ENCODE data around the gene ATXN10.

The ATXN10 gene

DNA sequence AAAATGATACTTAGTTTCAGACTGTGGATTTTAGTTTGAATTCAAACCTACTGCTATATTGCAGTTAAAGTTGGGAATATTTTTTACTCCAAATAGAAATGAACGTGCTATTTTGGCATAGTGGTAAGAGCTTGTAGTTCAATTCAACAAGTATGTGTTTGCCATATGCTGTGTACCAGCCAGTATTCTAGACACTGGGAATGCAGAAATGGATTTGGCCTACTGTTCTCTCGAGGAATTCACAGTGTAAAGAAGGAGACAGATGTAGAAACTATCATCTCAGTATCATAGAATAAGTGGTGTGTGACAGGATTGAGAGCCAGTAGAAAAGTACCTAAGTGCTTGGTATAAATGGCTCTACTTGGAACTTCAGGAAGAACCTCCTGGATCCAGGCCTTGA, 80.4 kb downstream of the ATXN10 start:
- DNase-seq (ENCODE audit: low spot score): no peak
- TF ChIP-seq, protein P1, sequence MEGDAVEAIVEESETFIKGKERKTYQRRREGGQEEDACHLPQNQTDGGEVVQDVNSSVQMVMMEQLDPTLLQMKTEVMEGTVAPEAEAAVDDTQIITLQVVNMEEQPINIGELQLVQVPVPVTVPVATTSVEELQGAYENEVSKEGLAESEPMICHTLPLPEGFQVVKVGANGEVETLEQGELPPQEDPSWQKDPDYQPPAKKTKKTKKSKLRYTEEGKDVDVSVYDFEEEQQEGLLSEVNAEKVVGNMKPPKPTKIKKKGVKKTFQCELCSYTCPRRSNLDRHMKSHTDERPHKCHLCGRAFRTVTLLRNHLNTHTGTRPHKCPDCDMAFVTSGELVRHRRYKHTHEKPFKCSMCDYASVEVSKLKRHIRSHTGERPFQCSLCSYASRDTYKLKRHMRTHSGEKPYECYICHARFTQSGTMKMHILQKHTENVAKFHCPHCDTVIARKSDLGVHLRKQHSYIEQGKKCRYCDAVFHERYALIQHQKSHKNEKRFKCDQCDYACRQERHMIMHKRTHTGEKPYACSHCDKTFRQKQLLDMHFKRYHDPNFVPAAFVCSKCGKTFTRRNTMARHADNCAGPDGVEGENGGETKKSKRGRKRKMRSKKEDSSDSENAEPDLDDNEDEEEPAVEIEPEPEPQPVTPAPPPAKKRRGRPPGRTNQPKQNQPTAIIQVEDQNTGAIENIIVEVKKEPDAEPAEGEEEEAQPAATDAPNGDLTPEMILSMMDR (IDR thresholded peaks at IDR 0.05; ENCODE audit: extremely low read depth, missing control alignments): no peak

DNA sequence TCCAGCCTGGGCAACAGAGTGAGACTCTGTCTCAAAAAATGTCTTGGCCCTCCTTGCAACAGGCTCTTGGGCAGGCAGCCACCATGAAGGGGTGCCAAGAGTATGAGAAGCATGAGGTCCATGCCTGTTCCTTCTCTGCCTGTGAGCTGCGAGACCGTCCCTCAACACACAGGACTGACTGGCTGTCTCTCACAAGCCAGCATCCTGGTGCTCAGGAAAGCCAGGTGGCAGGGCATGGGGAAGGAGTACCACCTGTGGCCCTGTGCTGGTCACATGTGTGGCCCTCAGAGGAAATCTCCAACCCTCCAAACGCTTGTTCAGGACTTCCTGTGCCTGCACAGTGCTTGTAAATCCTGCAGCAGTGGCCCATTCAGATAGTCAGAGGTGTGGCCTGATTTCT, 83.2 kb downstream of the ATXN10 start:
- DNase-seq (ENCODE audit: low spot score): no peak
- TF ChIP-seq, protein P1 (IDR thresholded peaks at IDR 0.05; ENCODE audit: extremely low read depth, missing control alignments): no peak

DNA sequence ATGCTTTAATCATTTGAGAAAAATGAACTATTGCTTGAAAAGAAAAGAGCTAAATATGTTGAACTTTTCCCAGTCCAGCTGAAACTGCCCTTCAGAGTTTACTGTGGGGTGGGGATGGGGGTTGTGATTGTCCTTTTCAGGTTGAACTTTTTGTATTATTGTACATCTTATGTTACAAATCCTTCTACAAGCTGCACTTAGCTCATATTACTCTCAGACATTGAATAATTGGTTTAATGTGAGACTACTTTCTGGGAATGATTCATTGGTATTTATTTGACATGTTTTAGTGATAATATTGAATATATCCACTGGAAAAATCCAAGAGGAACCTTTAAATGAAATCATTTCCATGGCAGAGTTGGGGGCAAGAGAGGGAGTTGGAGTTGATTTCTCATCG, 84.9 kb downstream of the ATXN10 start:
- no peak for DNase-seq (ENCODE audit: low spot score)
- TF ChIP-seq, protein P1 (IDR thresholded peaks at IDR 0.05; ENCODE audit: extremely low read depth, missing control alignments): no peak

DNA sequence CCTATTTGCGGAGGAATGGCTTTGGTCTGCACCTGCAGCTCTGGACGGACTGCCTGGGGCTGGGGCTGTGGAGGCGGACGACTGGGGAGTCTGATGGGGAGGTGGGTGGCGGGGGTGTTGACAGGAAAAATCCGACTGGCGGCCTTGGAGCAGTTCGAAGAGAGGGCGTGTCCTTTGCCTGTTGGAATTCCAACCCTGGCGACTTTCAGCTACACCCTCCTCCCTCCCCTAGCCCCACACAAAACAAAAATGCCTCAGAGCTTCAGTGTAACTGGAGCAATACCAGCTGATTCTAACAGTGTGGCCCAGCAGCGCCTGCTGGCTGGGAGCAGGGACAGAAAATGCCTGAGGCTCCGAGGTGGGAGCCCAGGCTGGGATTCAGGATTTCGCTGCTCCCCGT, 85.4 kb downstream of the ATXN10 start:
- no peak for DNase-seq (ENCODE audit: low spot score)
- TF ChIP-seq, protein P1 (IDR thresholded peaks at IDR 0.05; ENCODE audit: extremely low read depth, missing control alignments): no peak

DNA sequence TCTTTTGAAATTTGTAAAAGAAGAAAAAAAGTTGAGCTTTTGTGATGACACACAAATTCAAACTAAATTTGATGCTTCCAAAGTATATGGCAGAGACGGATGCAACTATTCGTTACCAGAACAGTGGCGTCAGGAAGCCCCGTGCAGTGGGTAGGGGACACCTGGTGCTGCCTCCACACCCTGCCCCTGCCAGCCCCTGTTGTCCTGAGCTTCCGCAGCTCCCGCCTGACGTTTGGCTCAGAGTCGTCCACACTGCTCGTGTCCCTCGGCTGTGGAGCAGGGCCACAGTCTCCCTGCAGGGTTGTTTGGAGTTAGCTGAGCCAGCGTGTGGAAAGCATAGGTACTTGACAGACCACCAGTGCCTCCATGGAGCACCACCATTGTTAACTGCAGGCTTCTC, 86.3 kb downstream of the ATXN10 start:
- DNase-seq (ENCODE audit: low spot score): no peak
- TF ChIP-seq, protein P1 (IDR thresholded peaks at IDR 0.05; ENCODE audit: extremely low read depth, missing control alignments): no peak

DNA sequence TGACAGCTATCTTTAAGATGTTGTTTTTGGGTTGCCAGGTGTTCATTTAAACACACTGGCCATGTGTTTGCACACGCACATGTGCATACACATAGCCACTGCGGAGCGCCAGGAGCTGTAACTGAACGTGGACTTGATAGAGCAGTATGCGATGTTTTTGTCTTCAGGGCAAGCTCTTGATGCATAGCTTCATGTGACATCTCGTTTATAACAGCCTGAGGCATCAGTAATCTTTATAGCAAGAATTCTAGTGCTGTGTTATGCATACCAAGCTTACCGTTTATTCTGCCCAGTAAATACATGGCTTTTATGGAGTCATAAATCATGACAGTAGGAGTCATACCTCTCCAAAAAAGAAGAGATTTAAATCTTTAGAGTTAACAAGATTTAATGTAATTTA, 87.0 kb downstream of the ATXN10 start:
- DNase-seq (ENCODE audit: low spot score): no peak
- TF ChIP-seq, protein P1 (IDR thresholded peaks at IDR 0.05; ENCODE audit: extremely low read depth, missing control alignments): no peak

DNA sequence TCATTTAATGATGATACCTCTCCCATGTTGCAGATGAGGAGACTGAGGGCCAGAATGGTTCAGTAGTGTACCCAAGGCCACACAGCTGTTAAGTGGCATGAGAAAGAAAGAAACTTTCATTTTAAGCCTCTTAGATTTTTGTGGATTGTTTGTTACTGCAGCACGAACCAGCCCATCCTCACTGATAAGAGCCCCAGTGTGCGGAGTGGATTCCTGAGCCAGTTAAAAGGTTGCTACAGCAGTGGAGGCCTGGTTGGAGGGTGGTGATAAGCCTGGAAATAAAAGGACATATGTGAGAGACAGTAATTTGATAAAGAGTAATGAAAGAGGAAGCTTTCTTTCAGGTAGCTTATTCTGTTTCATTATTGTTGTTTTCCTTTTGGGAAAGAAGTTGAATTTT, 89.0 kb downstream of the ATXN10 start:
- TF ChIP-seq, protein P1 (IDR thresholded peaks at IDR 0.05; ENCODE audit: extremely low read depth, missing control alignments): no peak
- no peak for DNase-seq (ENCODE audit: low spot score)

All from GM20000 (cell line).